Measurements from ENCODE around the gene MAEL.
A peak's percentile ranks its signal among the peaks of the same experiment; 100 is the strongest.

MAEL gene

GRCh38 chr1:166988974-166989515 lies at the start of gene MAEL:
MAEL (plus strand) TSS chr1:166989280; CDS start chr1:166989353, 73 bp downstream.
- no peak for DNase-seq (ENCODE audit: low read depth)

- DNase-seq (ENCODE audit: low read depth) = no peak
These were observed 49.2 kb upstream of the MAEL start for GRCh38 chr1:166939741-166940375.

- DNase-seq (ENCODE audit: low read depth) = no peak
These were observed 44.7 kb upstream of the MAEL start for GRCh38 chr1:166944186-166944967.

GRCh38 chr1:166947398-166948043 lies 41.6 kb upstream of the MAEL start:
- DNase-seq (ENCODE audit: low read depth) = no peak

- no peak for DNase-seq (ENCODE audit: low read depth)
These were observed 40.2 kb upstream of the MAEL start for GRCh38 chr1:166948856-166949350.

- DNase-seq (ENCODE audit: low read depth) = no peak
These were observed 38.9 kb upstream of the MAEL start for GRCh38 chr1:166950156-166950555.

- no peak for DNase-seq (ENCODE audit: low read depth)
These were observed 38.0 kb upstream of the MAEL start for GRCh38 chr1:166951050-166951449.

- no peak for DNase-seq (ENCODE audit: low read depth)
These were observed 36.9 kb upstream of the MAEL start for GRCh38 chr1:166952002-166952746.

GRCh38 chr1:166953491-166953890 lies 35.6 kb upstream of the MAEL start:
- no peak for DNase-seq (ENCODE audit: low read depth)

GRCh38 chr1:166956057-166956850 lies 32.8 kb upstream of the MAEL start:
- no peak for DNase-seq (ENCODE audit: low read depth)

- DNase-seq (ENCODE audit: low read depth) = no peak
These were observed 32.2 kb upstream of the MAEL start for GRCh38 chr1:166956872-166957271.

GRCh38 chr1:166960858-166961474 lies 28.1 kb upstream of the MAEL start:
- DNase-seq (ENCODE audit: low read depth) = no peak

GRCh38 chr1:166969074-166969677 lies 19.9 kb upstream of the MAEL start:
- no peak for DNase-seq (ENCODE audit: low read depth)

- no peak for DNase-seq (ENCODE audit: low read depth)
These were observed 17.8 kb upstream of the MAEL start for GRCh38 chr1:166971252-166971651.

GRCh38 chr1:166972193-166972592 lies 16.9 kb upstream of the MAEL start:
- DNase-seq (ENCODE audit: low read depth) = no peak

GRCh38 chr1:166972826-166973225 lies 16.3 kb upstream of the MAEL start:
- DNase-seq (ENCODE audit: low read depth) = no peak

- no peak for DNase-seq (ENCODE audit: low read depth)
These were observed 14.3 kb upstream of the MAEL start for GRCh38 chr1:166974647-166975345.

- peak; percentile 25 for DNase-seq (ENCODE audit: low read depth)
These were observed 13.5 kb upstream of the MAEL start, which contains the start of gene ILDR2 for GRCh38 chr1:166975361-166976129. ILDR2 (minus strand) TSS chr1:166975540; CDS start chr1:166975268, 272 bp downstream.

- DNase-seq (ENCODE audit: low read depth) = no peak
These were observed 11.1 kb upstream of the MAEL start for GRCh38 chr1:166977951-166978350.

Measured in activated T-cell treated with anti-CD3 and anti-CD28 coated beads for 1 hour (primary cell).